ENCODE data around the gene SPAG17. TPM values are rescaled to one million over a fixed set of nuclear protein-coding genes. Genes with fewer than 3 reads are reported as not detected.

Gene SPAG17
- total RNA-seq, 2 experiments from 2014 or later, result not detected

GRCh38 chr1:118023199-118023598 lies 161.8 kb downstream of the SPAG17 start:
- H3K4me1 ChIP-seq (ENCODE audit: insufficient read depth, low read length, poor library complexity, severe bottlenecking), result no peaks in the 10 kb centered on the region
- no peak overlapping the region for H3K4me3 ChIP-seq (ENCODE audit: low read depth, low read length, poor library complexity, severe bottlenecking)
- ChIA-PET POLR2A (no interaction called here), CTCF (ENCODE audit: unreplicated experiment) (no interaction called here)
- DNase-seq (ENCODE audit: low spot score), result no peak
- TF ChIP-seq, protein P1, sequence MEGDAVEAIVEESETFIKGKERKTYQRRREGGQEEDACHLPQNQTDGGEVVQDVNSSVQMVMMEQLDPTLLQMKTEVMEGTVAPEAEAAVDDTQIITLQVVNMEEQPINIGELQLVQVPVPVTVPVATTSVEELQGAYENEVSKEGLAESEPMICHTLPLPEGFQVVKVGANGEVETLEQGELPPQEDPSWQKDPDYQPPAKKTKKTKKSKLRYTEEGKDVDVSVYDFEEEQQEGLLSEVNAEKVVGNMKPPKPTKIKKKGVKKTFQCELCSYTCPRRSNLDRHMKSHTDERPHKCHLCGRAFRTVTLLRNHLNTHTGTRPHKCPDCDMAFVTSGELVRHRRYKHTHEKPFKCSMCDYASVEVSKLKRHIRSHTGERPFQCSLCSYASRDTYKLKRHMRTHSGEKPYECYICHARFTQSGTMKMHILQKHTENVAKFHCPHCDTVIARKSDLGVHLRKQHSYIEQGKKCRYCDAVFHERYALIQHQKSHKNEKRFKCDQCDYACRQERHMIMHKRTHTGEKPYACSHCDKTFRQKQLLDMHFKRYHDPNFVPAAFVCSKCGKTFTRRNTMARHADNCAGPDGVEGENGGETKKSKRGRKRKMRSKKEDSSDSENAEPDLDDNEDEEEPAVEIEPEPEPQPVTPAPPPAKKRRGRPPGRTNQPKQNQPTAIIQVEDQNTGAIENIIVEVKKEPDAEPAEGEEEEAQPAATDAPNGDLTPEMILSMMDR (conservative IDR thresholded peaks at IDR 0.05; ENCODE audit: low read length), result no peak
- no peak for TF ChIP-seq EZH2phosphoT487 (IDR thresholded peaks at IDR 0.05; ENCODE audit: borderline replicate concordance, low read depth, low read length)
- no peaks in the 10 kb centered on the region for H3K36me3 ChIP-seq (ENCODE audit: insufficient read depth, low read length)
- H4K20me1 ChIP-seq (ENCODE audit: insufficient read depth, low read length), result no peaks in the 10 kb centered on the region
- H3K4me2 ChIP-seq (ENCODE audit: low read length), result no peak overlapping the region
- H3K9me2 ChIP-seq (ENCODE audit: insufficient read depth, low read length), result no peaks in the 10 kb centered on the region
- no peaks in the 10 kb centered on the region for H3K9me3 ChIP-seq (ENCODE audit: low read length)
- no peak overlapping the region for H3K27ac ChIP-seq (ENCODE audit: low read depth, low read length, poor library complexity, severe bottlenecking)
- H2AFZ ChIP-seq (ENCODE audit: low read length), result no peak overlapping the region
- intact Hi-C loops (cut with micrococcal nuclease; ENCODE audit: unreplicated experiment), result no loop called here
- H3K79me2 ChIP-seq (ENCODE audit: insufficient read depth, low read depth, low read length), result no peaks in the 10 kb centered on the region
- BruUV-seq (replicated peaks), result no TSS peak

DNA sequence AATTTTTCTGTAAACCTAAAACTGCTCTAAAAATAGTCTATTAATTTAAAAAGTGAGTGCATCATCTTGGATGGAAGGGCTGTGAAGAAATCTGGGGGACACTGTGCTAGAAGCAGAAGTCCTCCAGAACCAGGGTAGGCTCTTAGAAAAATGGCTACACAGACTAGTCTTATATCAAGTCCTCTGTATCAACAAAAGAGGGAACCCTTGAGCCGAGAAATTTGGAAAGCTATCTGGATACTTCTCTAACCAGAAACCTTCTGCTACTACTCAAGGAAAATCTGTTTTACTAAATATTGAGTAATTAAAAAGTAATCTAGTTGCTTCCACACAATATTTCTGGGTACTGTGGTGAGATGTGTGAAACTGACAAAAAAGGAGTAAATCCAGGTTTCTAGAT lies 163.4 kb downstream of the SPAG17 start:
- H4K20me1 ChIP-seq (ENCODE audit: insufficient read depth, low read length), result no peaks in the 10 kb centered on the region
- H3K4me1 ChIP-seq (ENCODE audit: insufficient read depth, low read length, poor library complexity, severe bottlenecking), result no peaks in the 10 kb centered on the region
- no TSS peak for BruUV-seq (replicated peaks)
- H3K27ac ChIP-seq (ENCODE audit: low read depth, low read length, poor library complexity, severe bottlenecking), result no peak overlapping the region
- no peak for DNase-seq (ENCODE audit: low spot score)
- no peaks in the 10 kb centered on the region for H3K36me3 ChIP-seq (ENCODE audit: insufficient read depth, low read length)
- no peak overlapping the region for H3K4me2 ChIP-seq (ENCODE audit: low read length)
- intact Hi-C loops (cut with micrococcal nuclease; ENCODE audit: unreplicated experiment), result no loop called here
- H3K79me2 ChIP-seq (ENCODE audit: insufficient read depth, low read depth, low read length), result no peaks in the 10 kb centered on the region
- CTCF ChIA-PET (ENCODE audit: unreplicated experiment), result no interaction called here
- no peaks in the 10 kb centered on the region for H3K9me3 ChIP-seq (ENCODE audit: low read length)
- H2AFZ ChIP-seq (ENCODE audit: low read length), result no peak overlapping the region
- no peaks in the 10 kb centered on the region for H3K9me2 ChIP-seq (ENCODE audit: insufficient read depth, low read length)
- TF ChIP-seq EZH2phosphoT487 (IDR thresholded peaks at IDR 0.05; ENCODE audit: borderline replicate concordance, low read depth, low read length), result no peak
- TF ChIP-seq, protein P1 (conservative IDR thresholded peaks at IDR 0.05; ENCODE audit: low read length), result no peak
- no peak overlapping the region for H3K4me3 ChIP-seq (ENCODE audit: low read depth, low read length, poor library complexity, severe bottlenecking)
- POLR2A ChIA-PET, result no interaction called here

DNA sequence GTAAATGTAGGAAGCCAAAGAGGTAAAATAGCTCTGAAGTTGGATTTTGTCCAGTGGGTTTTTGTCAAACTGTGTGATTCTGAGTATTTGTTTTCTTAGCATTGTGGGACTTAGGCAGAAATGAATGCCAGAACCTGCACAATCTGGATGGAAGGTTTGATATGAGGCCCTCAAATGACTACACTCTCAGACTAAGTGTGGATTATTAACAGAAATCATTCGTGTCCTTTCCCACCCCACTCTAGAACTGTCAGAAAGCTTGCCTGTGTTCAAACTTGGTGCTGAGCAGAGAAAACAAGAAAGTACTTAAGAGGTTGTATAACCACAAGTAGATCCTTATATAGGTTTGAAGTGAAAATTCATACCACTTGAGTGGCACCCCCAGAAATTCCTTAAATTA lies 167.0 kb downstream of the SPAG17 start:
- no peaks in the 10 kb centered on the region for H3K36me3 ChIP-seq (ENCODE audit: insufficient read depth, low read length)
- H3K9me3 ChIP-seq (ENCODE audit: low read length), result no peaks in the 10 kb centered on the region
- ChIA-PET CTCF (ENCODE audit: unreplicated experiment) (no interaction called here), POLR2A (no interaction called here)
- H3K9me2 ChIP-seq (ENCODE audit: insufficient read depth, low read length), result no peaks in the 10 kb centered on the region
- H2AFZ ChIP-seq (ENCODE audit: low read length), result no peak overlapping the region
- H3K4me1 ChIP-seq (ENCODE audit: insufficient read depth, low read length, poor library complexity, severe bottlenecking), result no peaks in the 10 kb centered on the region
- no peak overlapping the region for H3K27ac ChIP-seq (ENCODE audit: low read depth, low read length, poor library complexity, severe bottlenecking)
- intact Hi-C loops (cut with micrococcal nuclease; ENCODE audit: unreplicated experiment), result no loop called here
- no peak overlapping the region for H3K4me3 ChIP-seq (ENCODE audit: low read depth, low read length, poor library complexity, severe bottlenecking)
- TF ChIP-seq EZH2phosphoT487 (IDR thresholded peaks at IDR 0.05; ENCODE audit: borderline replicate concordance, low read depth, low read length), result no peak
- TF ChIP-seq, protein P1 (conservative IDR thresholded peaks at IDR 0.05; ENCODE audit: low read length), result no peak
- no peak for DNase-seq (ENCODE audit: low spot score)
- no peaks in the 10 kb centered on the region for H3K79me2 ChIP-seq (ENCODE audit: insufficient read depth, low read depth, low read length)
- H4K20me1 ChIP-seq (ENCODE audit: insufficient read depth, low read length), result no peaks in the 10 kb centered on the region
- no TSS peak for BruUV-seq (replicated peaks)
- H3K4me2 ChIP-seq (ENCODE audit: low read length), result no peak overlapping the region

Measured in OCI-LY7 (cell line).